IPS-11a (cell line): Measurements from ENCODE around the gene GADD45B.
"Not testable (repeated sequence)": the region's sequence is repeated elsewhere in the genome, so short reads cannot be mapped to it uniquely, and the experiment has no call there.

Experiments
- H3K4me3 ChIP-seq: one replicate; pipeline ENCODE4 v1.5.1; 2013; ENCODE audit warnings: low read depth, low read length, control low read depth

The GADD45B gene

GRCh38 chr19:2443785-2444182 is 32.1 kb upstream of the GADD45B start:
- H3K4me3 ChIP-seq: no peak overlapping the region

- H3K4me3 ChIP-seq: no peak overlapping the region
Measured at GRCh38 chr19:2444251-2445002, 31.5 kb upstream of the GADD45B start.

- no peak overlapping the region for H3K4me3 ChIP-seq
Measured at GRCh38 chr19:2446381-2446780, 29.5 kb upstream of the GADD45B start.

- no peak overlapping the region for H3K4me3 ChIP-seq
Measured at GRCh38 chr19:2449019-2449418, 26.9 kb upstream of the GADD45B start.

- H3K4me3 ChIP-seq: no peak overlapping the region
Measured at GRCh38 chr19:2451138-2451537, 24.8 kb upstream of the GADD45B start.

DNA sequence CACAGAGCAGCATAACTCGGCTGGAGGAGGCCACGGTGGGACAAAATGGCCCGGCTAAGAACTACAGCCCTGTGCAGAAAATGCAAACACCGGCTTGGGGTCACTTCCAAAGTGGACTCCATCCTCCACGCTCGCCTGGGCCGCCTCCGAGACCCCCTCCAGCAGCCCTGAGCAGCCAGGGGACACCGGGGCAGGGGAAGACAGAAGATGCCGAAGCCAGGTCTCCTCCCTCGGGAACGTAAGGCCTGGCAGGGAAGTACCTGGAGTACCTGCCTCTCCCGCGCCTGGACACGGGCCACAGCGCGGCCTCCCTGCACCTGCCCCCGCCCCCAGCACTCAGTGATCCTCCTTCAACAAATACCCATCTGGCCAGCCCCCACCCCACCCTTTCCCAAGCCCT is 24.2 kb upstream of the GADD45B start:
- no peak overlapping the region for H3K4me3 ChIP-seq

GRCh38 chr19:2453431-2454025 is 22.4 kb upstream of the GADD45B start:
- no peak overlapping the region for H3K4me3 ChIP-seq

DNA sequence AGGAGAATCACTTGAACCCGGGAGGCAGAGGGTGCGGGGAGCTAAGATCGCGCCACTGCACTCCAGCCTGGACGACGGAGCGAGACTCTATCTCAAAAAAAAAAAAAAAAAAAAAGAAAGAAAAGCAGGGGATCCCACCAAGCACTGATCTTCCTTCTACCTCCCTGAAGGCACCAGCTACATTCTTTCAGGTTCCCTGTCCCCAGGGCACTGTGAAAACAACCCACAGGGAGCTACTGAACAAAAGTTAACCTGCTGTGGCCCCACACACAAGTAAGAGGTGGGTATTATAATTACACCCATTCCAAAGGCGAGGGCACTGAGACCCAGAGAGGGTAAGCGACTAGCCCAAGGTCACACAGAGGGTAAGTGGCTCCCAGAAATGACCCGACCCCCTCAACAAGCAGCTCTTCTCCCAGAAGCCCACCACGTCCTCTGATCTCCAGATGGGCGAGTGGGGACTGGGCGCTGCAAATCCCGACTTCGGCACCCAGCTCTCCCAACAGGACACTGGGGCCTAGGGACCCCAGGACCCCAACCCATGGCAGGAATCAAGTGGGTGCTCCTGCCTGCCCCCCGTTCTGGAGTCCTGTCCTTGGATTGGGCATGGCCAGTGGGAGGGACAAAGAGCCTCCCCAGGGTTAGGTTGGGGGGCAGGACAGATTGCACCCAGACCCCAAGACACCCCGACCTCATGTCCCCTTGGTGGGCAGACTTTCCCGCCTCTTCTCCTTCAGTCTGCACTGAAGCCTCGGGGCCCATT is 21.5 kb upstream of the GADD45B start:
- no peak overlapping the region for H3K4me3 ChIP-seq

DNA sequence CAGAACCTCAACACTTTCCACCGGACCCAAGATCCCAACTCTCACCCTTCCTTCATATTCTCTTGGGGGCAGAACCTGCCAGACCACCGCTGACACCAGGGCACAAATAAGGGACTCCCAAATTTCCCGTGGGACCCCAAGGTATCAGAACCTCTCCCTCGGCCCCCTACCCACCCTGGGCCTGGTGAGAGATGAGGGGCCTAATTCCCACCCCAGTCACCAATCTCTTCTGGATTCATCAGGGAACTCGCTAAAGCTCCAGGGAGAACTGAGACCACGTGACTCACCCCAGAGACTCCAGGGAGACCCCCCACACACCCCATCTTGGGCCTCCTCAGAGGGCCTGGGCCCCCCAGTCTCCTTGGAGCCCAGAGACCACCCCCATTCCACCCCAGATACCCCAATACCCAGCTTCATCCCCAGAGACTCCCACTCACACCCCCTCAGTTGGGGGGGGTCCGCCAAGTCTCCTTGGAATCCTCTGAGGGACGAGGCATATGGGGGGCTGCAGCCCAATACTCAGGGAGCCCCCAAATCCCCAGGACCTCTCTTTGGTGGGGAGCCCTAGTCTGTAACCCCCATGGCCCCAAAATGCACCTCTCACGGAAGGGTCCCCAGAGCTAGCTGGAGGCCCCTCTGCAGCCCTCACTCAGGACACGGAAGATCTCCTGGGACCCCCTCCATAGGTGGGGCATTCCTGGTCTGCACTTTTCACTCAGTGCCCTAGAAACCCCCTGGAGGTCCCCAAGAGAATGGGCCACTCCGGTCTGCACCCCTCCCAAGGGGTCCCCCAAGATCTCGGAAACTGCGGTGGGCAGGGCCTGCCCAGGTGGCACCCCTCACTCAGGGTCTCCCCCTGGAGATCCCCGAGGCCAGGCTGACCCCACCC is 20.7 kb upstream of the GADD45B start:
- peak overlapping the region; percentile 87 for H3K4me3 ChIP-seq

GRCh38 chr19:2455851-2456570 is 19.9 kb upstream of the GADD45B start:
- peak overlapping the region; percentile 87 for H3K4me3 ChIP-seq

DNA sequence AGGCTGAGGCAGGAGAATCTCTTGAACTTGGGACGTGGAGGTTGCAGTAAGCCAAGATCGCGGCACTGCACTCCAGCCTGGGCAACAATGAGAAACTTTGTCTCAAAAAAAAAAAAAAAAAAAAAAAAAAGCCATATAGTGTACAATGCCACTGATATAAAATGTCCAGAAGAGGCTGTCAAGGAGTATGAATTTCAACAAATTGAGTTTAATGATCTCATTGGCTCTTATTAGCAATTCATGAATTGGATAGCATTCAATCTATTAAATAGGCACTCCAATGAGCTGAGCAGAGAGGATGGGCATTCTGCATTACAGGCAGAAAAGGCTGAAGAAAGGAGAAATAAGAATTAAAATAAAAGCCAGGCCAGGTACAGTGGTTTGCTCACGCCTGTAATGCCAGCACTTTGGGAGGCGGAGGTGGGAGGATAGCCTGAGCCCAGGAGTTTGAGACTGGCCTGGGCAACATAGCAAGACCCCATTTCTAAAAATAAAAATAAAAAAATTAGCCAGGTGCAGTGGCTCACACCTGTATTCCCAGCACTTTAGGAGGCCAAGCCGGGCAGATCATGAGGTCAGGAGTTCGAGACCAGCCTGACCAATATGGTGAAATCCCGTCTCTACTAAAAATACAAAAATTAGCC is 18.4 kb upstream of the GADD45B start:
- no peak overlapping the region for H3K4me3 ChIP-seq

GRCh38 chr19:2458054-2458453 is 17.9 kb upstream of the GADD45B start:
- H3K4me3 ChIP-seq: no peak overlapping the region

GRCh38 chr19:2458776-2459175 is 17.2 kb upstream of the GADD45B start:
- not testable (repeated sequence) for H3K4me3 ChIP-seq

DNA sequence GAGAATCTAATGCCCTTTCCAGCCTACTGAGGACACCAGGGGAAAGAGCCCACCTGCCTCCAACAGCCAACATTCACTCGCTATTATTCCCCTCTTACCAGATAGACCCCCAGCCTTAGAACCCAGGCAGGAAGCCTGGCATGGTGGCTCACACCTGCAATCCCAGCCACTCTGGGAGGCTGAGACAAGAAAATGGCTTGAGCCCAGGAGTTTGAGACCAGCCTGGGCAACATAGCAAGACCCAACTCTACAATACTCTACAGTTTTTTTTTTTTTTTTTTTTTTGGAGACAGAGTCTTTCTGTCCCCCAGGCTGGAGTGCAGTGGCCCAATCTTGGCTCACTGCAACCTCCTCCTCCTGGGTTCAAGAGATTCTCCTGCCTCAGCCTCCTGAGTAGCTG is 15.7 kb upstream of the GADD45B start:
- no peak overlapping the region for H3K4me3 ChIP-seq

- H3K4me3 ChIP-seq: peak overlapping the region; percentile 53
Measured at GRCh38 chr19:2461751-2462634, 13.9 kb upstream of the GADD45B start.

DNA sequence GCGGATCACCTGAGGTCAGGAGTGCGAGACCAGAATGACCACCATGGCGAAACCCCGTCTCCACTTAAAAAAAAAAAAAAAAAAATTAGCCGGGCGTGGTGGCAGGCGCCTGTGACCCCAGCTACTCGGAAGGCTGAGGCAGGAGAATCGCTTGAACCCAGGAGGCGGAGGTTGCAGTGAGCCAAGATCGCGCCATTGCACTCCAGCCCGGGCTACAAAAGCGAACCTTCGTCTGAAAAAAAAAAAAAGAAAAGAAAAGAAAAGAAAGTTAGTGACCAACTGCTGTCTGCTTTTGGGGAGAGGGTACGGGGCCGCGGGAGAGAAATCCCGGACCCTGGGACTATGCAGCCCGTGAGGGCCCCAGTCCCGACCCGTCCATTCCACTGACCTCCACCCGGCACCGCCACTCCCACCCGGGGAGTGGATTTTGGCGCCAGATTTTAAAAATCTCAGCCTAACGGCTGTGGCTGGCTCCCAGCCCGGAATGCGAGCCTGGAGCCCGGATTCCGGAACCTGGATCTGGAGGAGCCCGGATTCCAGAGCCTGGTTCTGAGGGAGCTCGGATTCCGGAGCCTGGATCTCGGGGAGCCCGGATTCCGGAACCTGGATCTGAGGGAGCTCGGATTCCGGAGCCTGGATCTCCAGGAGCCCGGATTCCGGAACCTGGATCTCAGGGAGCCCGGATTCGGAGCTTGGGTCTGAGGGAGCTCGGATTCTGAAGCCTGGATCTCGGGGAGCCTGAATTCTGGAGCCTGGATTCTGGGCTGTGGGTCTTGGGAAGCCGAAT is 13.1 kb upstream of the GADD45B start:
- H3K4me3 ChIP-seq: peak overlapping the region; percentile 53

DNA sequence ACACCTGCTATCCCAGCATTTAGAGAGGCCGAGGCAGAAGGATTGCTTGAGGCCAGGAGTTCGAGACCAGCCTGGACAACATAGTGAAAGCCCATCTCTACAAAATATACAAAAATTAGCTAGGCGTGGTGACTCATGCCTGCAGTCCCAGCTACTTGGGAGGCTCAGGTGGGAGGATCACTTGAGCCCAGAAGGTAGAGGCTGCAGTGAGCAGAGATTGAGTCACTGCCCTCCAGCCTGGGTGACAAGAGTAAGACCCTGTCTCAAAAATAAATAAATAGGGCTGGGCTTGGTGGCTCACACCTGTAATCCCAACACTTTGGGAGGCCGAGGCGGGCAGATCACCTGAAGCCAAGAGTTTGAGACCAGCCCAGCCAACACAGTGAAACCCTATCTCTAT is 12.2 kb upstream of the GADD45B start:
- not testable (repeated sequence) for H3K4me3 ChIP-seq

DNA sequence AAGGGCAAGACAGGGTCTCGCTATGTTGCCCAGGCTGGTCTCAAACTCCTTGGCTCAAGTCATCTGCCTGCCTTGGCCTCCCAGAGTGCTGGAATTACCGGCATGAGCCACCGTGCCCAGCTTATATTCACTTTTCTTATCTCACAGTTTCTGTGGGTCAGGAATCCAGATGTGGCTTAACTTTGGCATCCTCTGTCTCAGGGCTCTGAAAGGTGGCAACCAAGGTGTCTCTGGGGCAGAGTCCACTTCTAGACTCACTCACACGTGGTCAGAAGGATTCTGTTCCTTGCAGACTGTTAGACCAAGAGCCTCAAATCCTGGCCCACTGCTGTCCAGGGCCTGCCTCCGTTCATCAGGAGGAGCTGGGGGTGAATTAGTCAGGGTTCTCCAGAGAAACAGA is 11.5 kb upstream of the GADD45B start:
- no peak overlapping the region for H3K4me3 ChIP-seq
